Right hindlimb (tissue), 1 donor: ENCODE results near the gene PFKL.
"Not testable (repeated sequence)": the region's sequence is repeated elsewhere in the genome, so short reads cannot be mapped to it uniquely, and the experiment has no call there.

Source experiments
- DNase-seq: peaks from one replicate; pipeline ENCODE4 v3.0.0-alpha.2; 2018

Gene PFKL

GRCh38 chr21:44295163-44295573 is 4.7 kb upstream of the PFKL start:
- DNase-seq, result no peak

DNA sequence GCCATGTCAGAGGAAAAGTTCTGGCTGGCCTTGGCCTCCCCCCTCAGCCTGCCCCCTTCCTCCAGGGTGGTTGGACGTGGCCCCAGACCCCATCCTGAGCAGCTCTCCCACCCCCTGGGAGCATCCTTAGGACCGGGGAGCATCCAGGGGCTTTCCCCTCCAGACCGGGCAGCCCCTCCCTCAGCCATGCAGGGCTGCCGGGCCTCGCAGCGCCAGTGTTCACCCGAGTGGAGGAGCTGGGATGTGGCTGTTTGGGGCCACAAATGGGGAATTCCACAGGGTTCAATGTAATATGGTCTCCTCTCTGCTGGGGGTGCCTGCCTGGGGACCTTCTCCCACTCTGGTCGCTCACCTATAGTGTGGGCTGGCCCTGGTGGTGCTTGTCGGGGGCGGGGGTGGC is 4.2 kb upstream of the PFKL start:
- DNase-seq, result no peak

- no peak for DNase-seq
These were observed 3.7 kb upstream of the PFKL start for GRCh38 chr21:44296103-44296519.

- DNase-seq, result no peak
These were observed 2.9 kb upstream of the PFKL start for GRCh38 chr21:44296916-44297315.

DNA sequence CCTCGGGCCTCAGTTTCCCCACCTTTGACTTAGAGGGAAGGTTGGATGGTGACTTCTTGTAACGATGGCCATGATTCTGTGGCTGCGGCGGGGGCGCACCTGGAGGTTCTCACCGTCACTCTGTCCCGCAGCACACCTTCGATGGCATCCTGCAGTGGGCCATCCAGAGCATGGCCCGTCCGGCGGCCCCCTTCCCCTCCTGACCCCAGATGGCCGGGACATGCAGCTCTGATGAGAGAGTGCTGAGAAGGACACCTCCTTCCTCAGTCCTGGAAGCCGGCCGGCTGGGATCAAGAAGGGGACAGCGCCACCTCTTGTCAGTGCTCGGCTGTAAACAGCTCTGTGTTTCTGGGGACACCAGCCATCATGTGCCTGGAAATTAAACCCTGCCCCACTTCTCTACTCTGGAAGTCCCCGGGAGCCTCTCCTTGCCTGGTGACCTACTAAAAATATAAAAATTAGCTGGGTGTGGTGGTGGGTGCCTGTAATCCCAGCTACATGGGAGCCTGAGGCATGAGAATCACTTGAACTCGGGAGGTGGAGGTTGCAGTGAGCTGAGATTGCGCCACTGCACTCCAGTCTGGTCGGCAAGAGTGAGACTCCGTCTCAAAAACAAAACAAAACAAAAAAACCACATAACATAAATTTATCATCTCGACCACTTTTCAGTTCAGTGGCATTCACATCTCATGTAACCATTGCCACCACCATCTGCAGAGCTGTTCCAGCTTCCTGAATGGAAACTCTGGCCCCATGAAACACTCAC is 2.1 kb upstream of the PFKL start:
- peak; percentile 90 for DNase-seq

DNA sequence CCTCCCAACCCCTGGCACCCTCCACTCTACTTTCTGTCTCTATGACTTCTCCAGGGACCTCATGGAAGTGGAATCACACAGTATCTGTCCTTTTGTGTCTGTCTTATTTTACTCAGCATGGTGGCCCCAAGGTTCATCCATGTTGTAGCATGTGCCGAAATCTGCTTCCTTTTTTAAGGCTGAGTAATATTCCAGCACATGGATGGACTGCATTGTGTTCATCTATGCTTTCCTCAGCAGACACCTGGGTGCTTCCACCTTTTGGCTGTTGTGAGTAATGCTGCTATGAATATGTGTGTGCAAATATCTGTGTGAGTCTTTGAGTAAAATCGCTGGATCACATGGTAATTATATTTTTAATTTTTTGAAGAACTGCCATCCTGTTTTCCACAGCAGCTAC is 1.6 kb upstream of the PFKL start:
- no peak for DNase-seq

DNA sequence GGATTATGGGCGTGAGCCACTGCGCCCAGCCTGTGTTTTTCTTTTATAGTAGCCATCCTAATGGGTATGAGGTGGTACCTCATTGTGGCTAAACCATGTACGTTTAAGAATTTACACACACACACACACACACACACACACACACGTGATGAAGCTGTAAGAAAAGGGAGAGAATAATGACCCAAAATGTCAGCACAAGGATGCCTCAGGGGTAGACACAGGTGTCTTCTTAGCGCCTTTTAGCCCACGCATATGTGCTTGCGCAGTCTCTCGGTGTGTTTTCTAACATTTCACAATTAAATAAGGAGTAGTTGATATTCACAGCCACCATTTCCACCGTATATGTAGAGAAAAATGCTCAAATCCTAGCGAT is 782 bp upstream of the PFKL start:
- no peak for DNase-seq

- peak; percentile 84 for DNase-seq
These were observed 558 bp downstream of the PFKL start for GRCh38 chr21:44300262-44300959.

DNA sequence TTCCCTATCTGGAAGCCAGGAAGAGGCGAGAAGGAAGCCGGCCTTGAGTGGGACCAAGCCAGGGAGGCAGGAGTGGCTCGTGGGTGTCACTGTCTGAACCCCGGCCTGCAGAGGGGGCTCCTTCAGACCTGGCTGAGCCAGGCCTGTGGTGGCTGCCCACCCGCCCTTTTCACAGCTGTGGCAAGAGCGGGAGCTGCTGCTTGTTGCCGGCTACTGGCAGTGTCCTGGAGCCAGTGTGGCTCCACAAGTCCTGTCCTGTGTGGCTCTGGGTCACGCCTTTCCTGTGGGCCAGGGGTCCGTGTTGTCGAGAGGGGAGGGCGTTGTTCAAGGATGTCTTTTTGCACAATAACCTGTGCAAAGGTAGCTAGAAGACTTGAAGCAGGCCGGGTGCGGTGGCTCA is 1.3 kb downstream of the PFKL start:
- no peak for DNase-seq

- DNase-seq, result peak; percentile 69
These were observed 2.1 kb downstream of the PFKL start for GRCh38 chr21:44301961-44302406.

DNA sequence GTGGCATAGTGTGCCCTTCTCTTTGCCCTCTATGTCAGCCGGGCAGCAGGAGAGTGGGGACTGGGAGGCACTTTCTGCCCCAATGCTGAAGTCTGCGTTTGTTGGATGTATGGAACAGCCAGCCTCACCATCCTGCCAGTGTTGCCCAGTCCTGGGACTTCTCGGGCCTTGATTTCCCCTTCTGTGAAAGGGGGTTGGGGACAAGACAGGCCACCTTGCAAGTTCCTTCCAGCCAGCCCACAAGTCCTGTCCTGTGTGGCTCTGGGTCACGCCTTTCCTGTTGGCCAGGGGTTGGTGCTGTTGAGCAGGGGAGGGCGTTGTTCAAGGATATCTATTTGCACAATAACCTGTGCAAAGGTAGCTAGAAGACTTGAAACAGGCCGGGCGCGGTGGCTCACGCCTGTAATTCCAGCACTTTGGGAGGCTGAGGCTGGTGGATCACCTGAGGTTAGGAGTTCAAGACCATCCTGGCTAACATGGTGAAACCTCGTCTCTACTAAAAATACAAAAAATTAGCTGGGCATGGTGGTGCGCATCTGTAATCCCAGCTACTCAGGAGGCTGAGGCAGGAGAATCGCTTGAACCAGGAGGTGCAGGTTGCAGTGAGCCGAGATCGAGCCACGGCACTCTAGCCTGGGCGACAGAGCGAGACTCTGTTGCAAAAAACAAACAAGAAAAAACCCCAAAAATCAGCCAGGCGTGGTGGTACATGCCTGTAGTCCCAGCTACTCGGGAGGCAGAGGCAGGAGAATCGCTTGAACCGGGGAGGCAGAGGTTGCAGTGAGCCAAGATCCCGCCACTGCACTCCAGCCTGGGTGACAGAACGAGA is 2.9 kb downstream of the PFKL start:
- DNase-seq, result not testable (repeated sequence)

DNA sequence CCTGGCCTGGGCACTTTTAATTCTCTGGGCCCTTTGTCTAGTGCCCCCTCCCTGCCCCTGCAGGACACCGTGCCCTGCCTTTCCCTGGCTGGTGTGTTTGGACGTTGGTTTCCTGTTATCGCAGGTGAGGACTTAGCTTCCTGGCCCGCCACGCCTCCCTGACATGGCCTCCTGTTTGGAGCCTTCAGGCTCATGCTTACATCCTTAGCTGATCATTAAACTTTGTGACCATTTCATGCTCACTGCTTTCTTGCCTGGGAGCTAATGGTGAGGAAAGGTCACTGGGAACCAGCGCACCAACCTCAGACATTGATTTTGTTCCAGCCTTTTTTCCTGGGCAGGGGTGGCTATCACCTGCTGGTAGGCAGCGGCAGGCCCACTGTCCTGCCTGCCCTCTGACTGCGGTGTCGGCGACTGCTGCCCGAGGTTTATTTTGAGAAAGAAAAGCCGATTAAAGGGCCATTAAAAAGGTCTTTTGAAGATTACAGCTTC is 3.7 kb downstream of the PFKL start:
- DNase-seq, result no peak

DNA sequence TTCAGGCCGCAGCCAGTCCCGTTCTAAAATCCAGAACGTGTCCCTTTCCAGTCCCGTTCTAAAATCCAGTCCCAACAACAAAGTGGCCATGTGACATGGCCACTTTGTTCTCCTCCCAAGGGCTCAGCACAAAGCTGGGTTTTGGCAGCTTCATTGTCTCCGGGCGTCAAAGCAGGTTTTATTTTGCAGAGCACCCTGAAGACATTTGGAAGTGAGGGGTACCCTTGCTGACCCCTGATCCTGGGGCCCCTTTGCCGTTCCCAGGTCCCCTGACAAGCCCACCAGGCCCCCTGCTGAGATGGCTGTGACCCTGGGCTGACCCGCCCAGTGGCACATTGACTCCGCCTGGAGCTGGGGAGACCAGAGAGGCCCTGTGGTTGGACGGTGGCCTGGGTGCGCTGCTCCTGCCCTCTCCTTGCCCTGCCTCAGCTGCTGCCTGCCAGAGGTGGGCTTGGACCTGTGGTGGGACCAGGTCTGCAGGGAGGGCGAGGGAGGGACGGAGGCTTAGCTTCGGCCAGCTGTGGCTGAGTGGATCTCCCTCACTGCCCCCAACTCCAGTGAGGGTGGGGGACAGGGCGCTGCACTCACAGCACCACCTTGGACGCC is 4.3 kb downstream of the PFKL start:
- no peak for DNase-seq

DNA sequence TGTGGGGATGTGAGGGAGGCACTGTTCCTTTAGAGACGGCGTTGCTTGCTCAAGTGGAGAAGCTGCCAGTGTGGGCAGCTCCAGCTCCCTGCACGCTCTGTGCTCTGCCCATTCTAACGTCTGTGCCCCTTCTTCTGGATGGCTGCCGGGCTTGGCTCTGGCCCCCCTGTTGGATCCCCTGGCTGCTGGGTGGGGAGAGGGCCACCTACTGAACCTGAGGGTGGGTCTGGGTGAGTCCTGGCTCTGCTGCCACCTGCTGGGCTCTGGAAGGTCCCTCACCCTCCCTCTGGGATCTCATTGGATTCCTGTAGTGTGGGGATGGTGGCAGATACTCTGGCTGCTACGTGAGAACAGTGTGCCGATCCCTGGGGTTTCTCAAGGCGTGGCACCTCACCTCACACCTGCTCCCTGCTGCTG is 5.0 kb downstream of the PFKL start:
- no peak for DNase-seq

- DNase-seq, result no peak
These were observed 5.8 kb downstream of the PFKL start for GRCh38 chr21:44305691-44306090.

DNA sequence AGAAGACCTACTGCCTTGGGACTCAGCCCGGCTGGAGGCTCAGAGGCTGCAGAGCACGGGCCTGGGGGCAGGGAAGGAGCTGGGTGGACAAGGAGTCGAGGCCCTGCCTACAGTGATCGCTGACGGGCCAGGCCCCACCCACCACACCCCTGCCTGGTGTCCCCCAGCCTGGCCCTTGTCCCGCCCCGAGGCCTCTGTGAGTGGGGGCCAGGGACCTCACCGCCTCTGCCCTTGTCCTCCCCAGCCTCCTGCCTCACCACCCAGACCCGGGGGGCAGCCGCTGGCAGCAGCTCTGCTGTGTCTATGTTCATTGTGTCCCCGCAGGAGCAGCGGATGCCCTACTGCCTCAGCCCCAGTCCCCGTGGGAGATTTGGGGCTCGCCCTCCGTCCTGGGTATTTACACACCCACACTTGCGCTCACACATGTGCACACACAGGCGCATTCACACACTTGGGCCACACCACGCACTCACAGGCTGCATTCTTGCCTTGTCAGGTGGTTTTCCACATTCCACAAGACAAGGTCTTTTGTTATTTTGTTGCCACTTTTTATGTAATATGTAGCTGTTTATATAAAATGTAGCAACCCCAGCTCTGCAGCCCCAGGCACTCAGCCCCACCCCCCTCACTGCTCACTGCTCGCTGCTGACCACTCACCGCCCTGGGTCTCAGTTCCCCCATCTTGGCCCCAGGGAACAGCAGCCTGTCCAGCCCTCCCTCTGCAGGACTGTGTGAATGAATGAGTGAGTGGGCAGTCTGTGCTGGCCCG is 7.3 kb downstream of the PFKL start:
- no peak for DNase-seq

DNA sequence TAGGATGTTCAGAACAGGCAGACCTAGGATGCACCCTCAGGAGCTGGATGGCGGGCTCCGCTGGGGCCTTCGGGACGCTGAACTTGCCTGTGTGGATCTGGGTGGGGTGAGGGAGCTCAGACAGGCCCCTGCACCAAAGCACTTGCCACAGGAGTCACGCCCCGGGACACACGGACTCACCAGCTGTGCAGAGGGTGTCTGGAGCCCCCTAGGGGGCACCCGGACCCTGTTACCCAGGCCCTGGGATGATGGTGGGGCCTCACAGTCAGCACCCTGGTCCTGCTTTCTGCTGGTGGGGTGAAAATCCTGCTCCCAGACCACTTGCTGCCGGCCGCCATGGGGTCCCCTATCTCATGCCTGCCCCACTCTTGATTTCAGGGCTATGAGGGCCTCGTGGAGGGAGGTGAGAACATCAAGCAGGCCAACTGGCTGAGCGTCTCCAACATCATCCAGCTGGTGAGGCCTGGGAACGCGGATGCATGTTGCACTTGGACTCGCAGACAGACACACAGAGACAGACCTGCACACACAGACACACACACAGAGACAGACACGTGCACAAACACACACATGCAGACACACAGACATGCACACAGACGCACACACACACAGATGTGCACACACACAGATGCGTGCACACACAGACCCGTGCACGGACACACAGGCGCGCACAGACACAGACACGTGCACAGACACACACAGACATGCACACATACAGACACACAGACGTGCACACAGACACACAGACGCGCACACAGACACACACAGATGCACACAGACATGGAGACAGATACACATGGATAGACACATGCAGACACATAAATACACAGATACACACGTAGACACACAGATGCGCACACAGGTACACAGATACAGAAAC is 11.0 kb downstream of the PFKL start:
- DNase-seq, result no peak

DNA sequence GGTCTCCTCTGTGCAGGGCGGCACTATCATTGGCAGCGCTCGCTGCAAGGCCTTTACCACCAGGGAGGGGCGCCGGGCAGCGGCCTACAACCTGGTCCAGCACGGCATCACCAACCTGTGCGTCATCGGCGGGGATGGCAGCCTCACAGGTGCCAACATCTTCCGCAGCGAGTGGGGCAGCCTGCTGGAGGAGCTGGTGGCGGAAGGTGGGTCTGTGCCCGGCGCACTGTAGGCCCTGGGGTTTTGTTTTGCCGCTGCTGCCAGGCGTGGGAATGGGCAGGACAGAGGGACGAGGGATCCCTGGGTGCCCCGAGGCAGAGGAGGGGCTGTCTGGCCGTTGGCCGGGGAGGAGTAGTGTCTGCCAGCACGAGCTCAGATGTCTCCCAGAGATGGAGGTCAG is 12.2 kb downstream of the PFKL start:
- DNase-seq, result no peak

DNA sequence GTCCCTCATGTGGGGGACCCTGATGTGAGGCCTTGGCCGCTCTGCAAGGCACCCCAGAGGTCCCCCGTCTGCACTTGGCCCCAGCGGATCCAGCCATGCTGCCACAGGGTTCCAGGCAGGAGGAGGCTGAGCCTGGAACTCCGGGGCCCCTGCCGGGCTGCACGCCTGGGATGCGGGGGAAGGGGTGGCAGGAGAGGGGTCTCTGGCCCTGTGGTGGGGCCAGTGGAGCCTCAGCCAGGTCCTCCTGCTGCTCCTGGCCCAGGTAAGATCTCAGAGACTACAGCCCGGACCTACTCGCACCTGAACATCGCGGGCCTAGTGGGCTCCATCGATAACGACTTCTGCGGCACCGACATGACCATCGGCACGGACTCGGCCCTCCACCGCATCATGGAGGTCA is 12.9 kb downstream of the PFKL start:
- DNase-seq, result no peak

DNA sequence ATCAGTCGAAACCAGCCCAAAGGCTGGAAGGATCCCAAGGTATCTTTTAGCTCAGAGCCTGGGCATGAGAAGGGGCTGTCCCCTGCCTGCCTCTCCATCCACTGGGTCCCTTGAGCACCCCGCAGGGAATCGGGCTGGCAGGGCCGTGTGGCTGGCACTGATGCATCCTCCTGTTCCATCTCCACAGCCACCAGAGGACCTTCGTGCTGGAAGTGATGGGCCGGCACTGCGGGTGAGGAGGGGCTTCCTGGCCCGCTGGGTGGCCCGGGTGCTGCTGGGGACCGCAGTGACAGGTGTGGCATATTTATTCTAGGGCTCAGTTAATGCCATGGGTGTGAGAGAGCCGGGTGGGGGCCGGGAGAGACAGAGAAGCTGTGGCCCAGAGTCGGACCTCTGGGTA is 13.6 kb downstream of the PFKL start:
- DNase-seq, result no peak

DNA sequence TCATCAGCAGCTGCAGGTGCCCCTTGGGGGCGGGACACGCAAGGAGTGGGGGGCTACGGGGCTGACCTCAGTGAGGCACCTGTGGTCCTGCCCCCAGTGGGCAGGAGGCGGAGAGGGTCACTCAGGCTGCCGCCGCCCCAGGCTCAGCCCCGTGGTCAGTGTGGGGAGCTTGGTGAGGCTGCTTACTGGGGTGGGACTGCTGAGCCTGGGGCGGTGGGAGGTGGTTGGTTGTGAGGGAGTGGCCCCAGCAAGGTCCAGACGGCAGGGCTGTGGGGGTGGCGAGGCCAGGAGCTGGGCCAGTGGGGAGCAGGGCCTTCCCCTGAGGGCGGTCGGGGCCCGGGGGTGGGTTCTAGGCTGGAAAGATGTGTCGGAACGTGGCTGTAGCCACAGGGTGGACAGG is 14.3 kb downstream of the PFKL start:
- no peak for DNase-seq
